ENCODE results near the gene SECISBP2.

- TF ChIP-seq CTCF (IDR thresholded peaks at IDR 0.05; ENCODE audit: low read depth, low read length, missing input control): no peak
- TF ChIP-seq TAF1 (conservative IDR thresholded peaks at IDR 0.05): no peak
- no peak for TF ChIP-seq ZBTB33 (IDR thresholded peaks at IDR 0.05)
- no peak for TF ChIP-seq JUND (IDR thresholded peaks at IDR 0.05)
- TF ChIP-seq YY1 (IDR thresholded peaks at IDR 0.05): no peak
- no peak for TF ChIP-seq RXRA (IDR thresholded peaks at IDR 0.05)
- TF ChIP-seq REST (IDR thresholded peaks at IDR 0.05): no peak
- TF ChIP-seq MAX (IDR thresholded peaks at IDR 0.05): no peak
- TF ChIP-seq ATF3 (IDR thresholded peaks at IDR 0.05): no peak
Observed at GRCh38 chr9:89311346-89312221, 6.7 kb upstream of the SECISBP2 start.

Measured in liver (tissue), 3 donors.